Astrocyte of the cerebellum (primary cell): ENCODE results near the gene TMEM132D.
"Not testable (repeated sequence)": the region's sequence is repeated elsewhere in the genome, so short reads cannot be mapped to it uniquely, and the experiment has no call there.

Experiments
- DNase-seq: peaks from one replicate; pipeline ENCODE4 v3.0.0-alpha.2; 2011; ENCODE audit warnings: low read depth
- H3K4me3 ChIP-seq: 2 replicates; pipeline ENCODE4 v1.5.1; 2011; ENCODE audit warnings: mild to moderate bottlenecking, low read depth, low read length, moderate library complexity
- CTCF ChIP-seq: IDR thresholded peaks from 2 replicates; pipeline ENCODE4 v1.5.1; 2012; ENCODE audit warnings: low read length, low read depth, moderate library complexity, mild to moderate bottlenecking; ENCODE audit errors: missing control alignments
- in situ Hi-C: cut with HindIII; loops from 2 replicates; pipeline ENCODE4 v1.10.0; 2017; ENCODE audit warnings: low sequenced_read_pairs

TMEM132D gene

GRCh38 chr12:129540249-129540648, 363.6 kb downstream of the TMEM132D start:
- no peak overlapping the region for H3K4me3 ChIP-seq
- in situ Hi-C loops, result no loop called here
- TF ChIP-seq CTCF, result no peak
- DNase-seq, result no peak

DNA sequence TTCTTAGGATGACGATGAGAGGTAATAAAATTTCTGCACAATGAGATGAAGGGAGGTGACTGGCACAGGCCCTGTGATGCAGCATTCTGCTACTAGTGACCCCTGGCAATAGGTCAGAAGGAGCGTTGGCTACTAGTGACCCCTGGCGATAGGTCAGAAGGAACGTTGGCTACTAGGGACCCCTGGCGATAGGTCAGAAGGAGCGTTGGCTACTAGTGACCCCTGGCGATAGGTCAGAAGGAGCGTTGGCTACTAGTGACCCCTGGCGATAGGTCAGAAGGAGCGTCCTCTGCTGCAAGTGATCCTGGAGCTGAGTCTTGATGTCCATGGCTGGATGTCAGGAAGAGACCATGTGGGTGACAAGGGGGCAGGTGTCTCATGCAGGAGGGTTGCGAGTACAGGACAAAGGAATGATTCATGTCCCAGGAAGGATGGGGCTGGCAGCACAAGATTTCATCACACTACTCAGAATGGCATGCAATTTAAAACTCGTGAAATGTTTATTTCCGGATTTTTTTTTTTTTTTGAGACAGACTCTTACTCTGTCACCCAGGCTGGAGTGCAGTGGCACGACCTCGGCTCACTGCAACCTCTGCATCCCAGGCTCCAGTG, 365.0 kb downstream of the TMEM132D start:
- DNase-seq, H3K4me3 ChIP-seq, in situ Hi-C loops: not testable (repeated sequence)

- in situ Hi-C loops, result no loop called here
- DNase-seq, result no peak
- no peak overlapping the region for H3K4me3 ChIP-seq
- TF ChIP-seq CTCF, result no peak
Measured at GRCh38 chr12:129538137-129538536, 365.7 kb downstream of the TMEM132D start.

- no peak for DNase-seq
- TF ChIP-seq CTCF, result no peak
- in situ Hi-C loops, result no loop called here
- H3K4me3 ChIP-seq, result no peak overlapping the region
Measured at GRCh38 chr12:129534966-129535750, 368.7 kb downstream of the TMEM132D start.

DNA sequence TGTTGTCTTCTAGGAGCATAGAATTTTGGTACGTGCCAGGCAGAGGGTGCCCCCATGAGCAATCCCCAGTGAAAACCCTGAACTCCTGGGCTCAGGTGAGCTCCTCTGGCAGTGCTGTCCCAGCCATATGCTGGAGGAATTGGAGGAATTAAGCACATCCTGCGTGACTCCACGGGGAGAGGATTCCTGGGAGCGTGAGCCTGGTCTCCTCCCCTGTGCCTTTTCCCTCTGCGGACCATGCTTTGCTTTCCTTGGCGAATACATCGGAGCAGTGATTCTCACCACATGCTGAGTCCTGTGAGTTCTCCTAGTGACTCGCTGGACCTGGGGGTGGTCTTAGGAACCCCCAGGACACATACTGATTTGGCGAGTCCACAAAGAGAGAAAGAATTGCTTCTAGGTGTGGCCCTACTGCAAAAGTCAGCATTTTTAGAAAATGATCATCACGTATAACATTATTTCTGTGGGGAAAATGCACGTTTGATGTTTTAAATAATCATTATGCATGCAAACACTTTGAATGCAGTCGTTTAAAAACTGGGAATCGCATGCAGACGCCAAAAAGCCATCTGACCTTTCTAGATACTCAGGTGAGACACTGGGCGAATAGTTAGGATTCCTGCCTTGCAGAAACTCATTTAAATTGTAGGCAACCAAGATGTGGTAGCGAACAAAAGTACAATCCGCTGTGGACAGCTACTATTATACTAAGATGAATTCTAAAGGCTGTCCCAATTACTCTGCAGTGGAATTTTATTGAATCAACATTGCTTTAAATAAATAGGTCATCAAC, 370.9 kb downstream of the TMEM132D start:
- in situ Hi-C loops, result no loop called here
- no peak overlapping the region for H3K4me3 ChIP-seq
- no peak for DNase-seq
- TF ChIP-seq CTCF, result no peak

DNA sequence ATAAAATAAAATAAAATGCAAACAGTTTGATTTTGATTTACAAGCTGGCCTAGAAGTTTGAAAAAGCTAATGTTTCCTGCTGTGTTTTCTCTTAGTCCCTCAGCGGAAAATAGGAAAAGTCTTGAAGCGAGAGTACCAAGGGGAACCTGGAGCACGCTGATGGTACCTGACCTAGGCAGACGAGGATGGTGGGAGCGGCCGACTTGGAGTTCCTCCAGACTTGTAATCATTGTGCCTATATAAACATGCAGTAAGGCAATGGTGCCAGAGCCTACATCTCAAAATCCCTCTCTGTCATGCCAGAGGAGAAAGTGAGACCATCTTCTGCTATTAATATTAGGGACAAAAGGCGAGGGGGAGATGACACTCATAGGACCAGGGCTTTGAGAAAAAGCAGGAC, 371.7 kb downstream of the TMEM132D start:
- H3K4me3 ChIP-seq, result no peak overlapping the region
- TF ChIP-seq CTCF, result no peak
- in situ Hi-C loops, result no loop called here
- DNase-seq, result no peak
